ENCODE data around the gene DAPK2. TPM values are rescaled to one million over a fixed set of nuclear protein-coding genes. Genes with fewer than 3 reads are reported as not detected.

The DAPK2 gene
- polyA plus RNA-seq, 1 of the 3 experiments (the other 2 are of a cell fraction) = 1.4 TPM

DNA sequence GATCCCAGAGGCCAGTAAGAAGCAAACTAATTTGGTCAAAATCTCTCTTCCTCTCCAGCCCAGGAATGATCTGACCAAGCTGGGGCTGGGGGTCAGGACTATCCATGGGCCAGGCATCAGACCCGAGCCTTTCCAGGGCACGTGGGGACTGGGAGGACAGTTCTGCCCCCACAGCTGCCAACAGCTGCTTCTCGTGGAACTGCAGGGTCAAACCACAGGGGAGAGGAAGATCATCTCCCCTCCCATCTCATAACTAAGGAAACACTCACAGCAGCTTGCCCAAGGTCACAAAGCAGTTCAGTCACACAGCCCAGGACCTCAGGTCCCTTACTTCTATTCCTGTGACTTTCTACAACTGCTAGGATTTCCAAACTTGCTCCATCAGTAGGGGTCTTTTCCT, 47.1 kb downstream of the DAPK2 start:
- Histone ChIP-seq H3K4me2 (no peak overlapping the region), H3K9me3 (no peaks in the 10 kb centered on the region), H2AFZ (ENCODE audit: low read depth) (no peak overlapping the region), H3F3A (replicated peaks; ENCODE audit: insufficient read depth) (peaks cover 4% of the 10 kb centered on the region), H3K4me1 (ENCODE audit: control insufficient read depth in 1 of 2, insufficient read depth in 2 of 2, low read depth in 1 of 2, low read length in 1 of 2) (peaks cover 3 to 7% of the 10 kb centered on the region in 2 experiments; a peak in 1 of 4 replicates), H3K36me3 (replicated peaks in 1 of 2; ENCODE audit: control insufficient read depth in 1 of 2, insufficient read depth in 2 of 2, low read length in 1 of 2) (no peaks in the 10 kb centered on the region), H3K27me3 (ENCODE audit: insufficient read depth) (no peaks in the 10 kb centered on the region), H3K79me2 (ENCODE audit: insufficient read depth) (no peaks in the 10 kb centered on the region), H3K9ac (no peak overlapping the region), H4K20me1 (ENCODE audit: insufficient read depth) (no peaks in the 10 kb centered on the region), H3K4me3 (ENCODE audit: low read depth in 2 of 2, low read length in 1 of 2) (no peak overlapping the region), H3K9me2 (no peaks in the 10 kb centered on the region), H3K27ac (ENCODE audit: low read depth in 2 of 2, low read length in 1 of 2) (no peak overlapping the region)
- 42% methylated on average over 3 of the region's 3 CpGs for WGBS (ENCODE audit: low lambda C conversion rate)
- no peak for DNase-seq
- POLR2A ChIA-PET = no interaction called here
- no peak for TF ChIP-seq TAF1 (IDR thresholded peaks at IDR 0.05; ENCODE audit: borderline replicate concordance, low read depth, low read length)
- no peak for TF ChIP-seq SIN3A (IDR thresholded peaks at IDR 0.05; ENCODE audit: borderline replicate concordance, low read depth, low read length)
- no peak for TF ChIP-seq GABPA (IDR thresholded peaks at IDR 0.05; ENCODE audit: low read depth)
- TF ChIP-seq SMC3 (IDR thresholded peaks at IDR 0.05; ENCODE audit: low read depth, low read length) = no peak
- TF ChIP-seq USF1 (IDR thresholded peaks at IDR 0.05; ENCODE audit: borderline replicate concordance, low read depth) = no peak
- TF ChIP-seq TEAD4 (IDR thresholded peaks at IDR 0.05; ENCODE audit: borderline replicate concordance, insufficient read depth) = no peak
- no peak for TF ChIP-seq RFX5 (IDR thresholded peaks at IDR 0.05; ENCODE audit: low read length)
- no peak for TF ChIP-seq CHD2 (IDR thresholded peaks at IDR 0.05; ENCODE audit: low read length, partially characterized antibody)
- no peak for TF ChIP-seq TCF12 (IDR thresholded peaks at IDR 0.05)
- no peak for TF ChIP-seq CTCF (IDR thresholded peaks at IDR 0.05)
- no peak for TF ChIP-seq FOSL2 (IDR thresholded peaks at IDR 0.05; ENCODE audit: borderline replicate concordance, low read depth)
- TF ChIP-seq RXRA (IDR thresholded peaks at IDR 0.05; ENCODE audit: borderline replicate concordance, low read depth) = no peak
- TF ChIP-seq, protein P1, sequence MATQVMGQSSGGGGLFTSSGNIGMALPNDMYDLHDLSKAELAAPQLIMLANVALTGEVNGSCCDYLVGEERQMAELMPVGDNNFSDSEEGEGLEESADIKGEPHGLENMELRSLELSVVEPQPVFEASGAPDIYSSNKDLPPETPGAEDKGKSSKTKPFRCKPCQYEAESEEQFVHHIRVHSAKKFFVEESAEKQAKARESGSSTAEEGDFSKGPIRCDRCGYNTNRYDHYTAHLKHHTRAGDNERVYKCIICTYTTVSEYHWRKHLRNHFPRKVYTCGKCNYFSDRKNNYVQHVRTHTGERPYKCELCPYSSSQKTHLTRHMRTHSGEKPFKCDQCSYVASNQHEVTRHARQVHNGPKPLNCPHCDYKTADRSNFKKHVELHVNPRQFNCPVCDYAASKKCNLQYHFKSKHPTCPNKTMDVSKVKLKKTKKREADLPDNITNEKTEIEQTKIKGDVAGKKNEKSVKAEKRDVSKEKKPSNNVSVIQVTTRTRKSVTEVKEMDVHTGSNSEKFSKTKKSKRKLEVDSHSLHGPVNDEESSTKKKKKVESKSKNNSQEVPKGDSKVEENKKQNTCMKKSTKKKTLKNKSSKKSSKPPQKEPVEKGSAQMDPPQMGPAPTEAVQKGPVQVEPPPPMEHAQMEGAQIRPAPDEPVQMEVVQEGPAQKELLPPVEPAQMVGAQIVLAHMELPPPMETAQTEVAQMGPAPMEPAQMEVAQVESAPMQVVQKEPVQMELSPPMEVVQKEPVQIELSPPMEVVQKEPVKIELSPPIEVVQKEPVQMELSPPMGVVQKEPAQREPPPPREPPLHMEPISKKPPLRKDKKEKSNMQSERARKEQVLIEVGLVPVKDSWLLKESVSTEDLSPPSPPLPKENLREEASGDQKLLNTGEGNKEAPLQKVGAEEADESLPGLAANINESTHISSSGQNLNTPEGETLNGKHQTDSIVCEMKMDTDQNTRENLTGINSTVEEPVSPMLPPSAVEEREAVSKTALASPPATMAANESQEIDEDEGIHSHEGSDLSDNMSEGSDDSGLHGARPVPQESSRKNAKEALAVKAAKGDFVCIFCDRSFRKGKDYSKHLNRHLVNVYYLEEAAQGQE (IDR thresholded peaks at IDR 0.05; ENCODE audit: low read depth, low read length) = no peak
- CTCF ChIA-PET = interaction anchor here (1.2 kb wide), 1 partner anchor 54 kb away, joined by 3 read pairs; no protein-coding TSS in a partner anchor

All from SK-N-SH (cell line).